ENCODE data around the gene MACF1.

The MACF1 gene

GRCh38 chr1:39321979-39322378 is 117.5 kb downstream of the MACF1 start:
- H3K9me2 ChIP-seq (replicated peaks; ENCODE audit: insufficient read depth, low read length): no peaks in the 10 kb centered on the region
- no peak overlapping the region for H3K4me2 ChIP-seq (ENCODE audit: low read depth, low read length)
- 0 out of 2 replicates have a peak, but pooled peaks cover 3% of the 10 kb centered on the region for H3K79me2 ChIP-seq (ENCODE audit: low read length)
- H3K27me3 ChIP-seq (replicated peaks; ENCODE audit: insufficient read depth, low read length): no peaks in the 10 kb centered on the region
- no peak overlapping the region for H2AFZ ChIP-seq (ENCODE audit: low read length)
- peaks cover 44% of the 10 kb centered on the region for H3K36me3 ChIP-seq (replicated peaks; ENCODE audit: insufficient read depth, low read length)
- peaks cover 17% of the 10 kb centered on the region for H3K4me1 ChIP-seq (ENCODE audit: low read length)
- DNase-seq: peak; percentile 39
- H3F3A ChIP-seq (ENCODE audit: insufficient read depth, low read length): peaks cover 17% of the 10 kb centered on the region; the same call in 1 of the 2 replicates
- H4K20me1 ChIP-seq (ENCODE audit: insufficient read depth, low read length): peaks cover 11% of the 10 kb centered on the region; the same call in 1 of the 2 replicates
- H3K9me3 ChIP-seq (replicated peaks; ENCODE audit: insufficient read depth, low read length): no peaks in the 10 kb centered on the region
- TF ChIP-seq CTCF (IDR thresholded peaks at IDR 0.05; ENCODE audit: low read length) (no peak), EZH2phosphoT487 (IDR thresholded peaks at IDR 0.05; ENCODE audit: low read length) (no peak), EZH2 (optimal IDR thresholded peaks at IDR 0.05; ENCODE audit: low read depth, low read length) (no peak)
- H3K4me3 ChIP-seq (ENCODE audit: low read length): no peak overlapping the region
- no peak overlapping the region for H3K27ac ChIP-seq (ENCODE audit: low read length)
- H3K9ac ChIP-seq (ENCODE audit: low read length): no peak overlapping the region

DNA sequence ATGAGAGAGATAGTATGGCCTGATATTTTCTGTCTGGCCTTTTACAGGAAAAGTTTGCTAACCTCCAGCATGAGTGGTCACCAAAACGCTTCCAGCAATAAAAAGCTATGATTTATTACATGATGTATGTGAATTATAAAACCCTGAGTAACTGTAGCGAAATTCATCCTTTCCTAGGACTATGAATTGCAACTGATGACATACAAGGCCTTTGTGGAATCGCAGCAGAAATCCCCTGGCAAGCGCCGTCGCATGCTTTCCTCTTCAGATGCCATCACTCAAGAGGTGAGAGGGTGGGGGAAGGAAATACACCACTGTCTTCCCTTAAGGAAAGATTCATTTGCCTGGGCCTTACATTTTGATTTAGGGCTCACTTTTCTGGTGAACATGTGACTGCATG is 117.9 kb downstream of the MACF1 start:
- Histone ChIP-seq H3K9ac (ENCODE audit: low read length) (no peak overlapping the region), H3K9me2 (replicated peaks; ENCODE audit: insufficient read depth, low read length) (no peaks in the 10 kb centered on the region), H3K4me3 (ENCODE audit: low read length) (no peak overlapping the region), H3K27me3 (replicated peaks; ENCODE audit: insufficient read depth, low read length) (no peaks in the 10 kb centered on the region), H4K20me1 (ENCODE audit: insufficient read depth, low read length) (peaks cover 11% of the 10 kb centered on the region; the same call in 1 of the 2 replicates), H3K4me2 (ENCODE audit: low read depth, low read length) (no peak overlapping the region), H2AFZ (ENCODE audit: low read length) (no peak overlapping the region), H3K4me1 (ENCODE audit: low read length) (peaks cover 17% of the 10 kb centered on the region), H3K79me2 (ENCODE audit: low read length) (0 out of 2 replicates have a peak, but pooled peaks cover 3% of the 10 kb centered on the region), H3K9me3 (replicated peaks; ENCODE audit: insufficient read depth, low read length) (no peaks in the 10 kb centered on the region), H3K36me3 (replicated peaks; ENCODE audit: insufficient read depth, low read length) (peaks cover 42% of the 10 kb centered on the region), H3K27ac (ENCODE audit: low read length) (no peak overlapping the region), H3F3A (ENCODE audit: insufficient read depth, low read length) (peaks cover 17% of the 10 kb centered on the region; the same call in 1 of the 2 replicates)
- TF ChIP-seq EZH2phosphoT487 (IDR thresholded peaks at IDR 0.05; ENCODE audit: low read length) (no peak), EZH2 (optimal IDR thresholded peaks at IDR 0.05; ENCODE audit: low read depth, low read length) (no peak), CTCF (IDR thresholded peaks at IDR 0.05; ENCODE audit: low read length) (no peak)
- DNase-seq: no peak

DNA sequence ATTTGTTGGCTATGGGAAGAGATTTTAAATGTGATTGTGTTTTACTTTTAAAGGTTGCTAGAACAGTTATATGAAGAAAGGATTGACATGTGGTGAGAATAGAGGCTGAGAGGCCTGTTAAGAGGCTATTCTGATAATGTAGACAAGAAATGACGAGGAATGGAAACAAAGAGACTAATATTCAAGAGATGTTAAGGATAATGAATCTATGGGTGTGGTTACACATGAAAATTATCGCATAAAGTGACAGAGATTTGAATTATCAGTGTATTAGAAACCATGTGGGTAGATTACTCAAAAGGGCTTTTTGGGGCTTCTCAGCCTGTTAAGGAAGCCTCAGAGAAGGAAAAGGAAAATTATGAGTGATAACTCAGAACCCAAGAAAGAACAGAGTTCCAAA is 120.4 kb downstream of the MACF1 start:
- no peak overlapping the region for H3K4me2 ChIP-seq (ENCODE audit: low read depth, low read length)
- peaks cover 42% of the 10 kb centered on the region for H3K36me3 ChIP-seq (replicated peaks; ENCODE audit: insufficient read depth, low read length)
- H3K27ac ChIP-seq (ENCODE audit: low read length): no peak overlapping the region
- no peaks in the 10 kb centered on the region for H3K27me3 ChIP-seq (replicated peaks; ENCODE audit: insufficient read depth, low read length)
- H3K79me2 ChIP-seq (ENCODE audit: low read length): 0 out of 2 replicates have a peak, but pooled peaks cover 7% of the 10 kb centered on the region
- H2AFZ ChIP-seq (ENCODE audit: low read length): no peak overlapping the region
- no peak overlapping the region for H3K9ac ChIP-seq (ENCODE audit: low read length)
- H3K4me3 ChIP-seq (ENCODE audit: low read length): no peak overlapping the region
- peaks cover 11% of the 10 kb centered on the region; the same call in 1 of the 2 replicates for H4K20me1 ChIP-seq (ENCODE audit: insufficient read depth, low read length)
- no peaks in the 10 kb centered on the region for H3K9me3 ChIP-seq (replicated peaks; ENCODE audit: insufficient read depth, low read length)
- H3F3A ChIP-seq (ENCODE audit: insufficient read depth, low read length): peaks cover 17% of the 10 kb centered on the region; the same call in 1 of the 2 replicates
- TF ChIP-seq CTCF (IDR thresholded peaks at IDR 0.05; ENCODE audit: low read length) (no peak), EZH2phosphoT487 (IDR thresholded peaks at IDR 0.05; ENCODE audit: low read length) (no peak), EZH2 (optimal IDR thresholded peaks at IDR 0.05; ENCODE audit: low read depth, low read length) (no peak)
- no peak for DNase-seq
- peaks cover 17% of the 10 kb centered on the region for H3K4me1 ChIP-seq (ENCODE audit: low read length)
- no peaks in the 10 kb centered on the region for H3K9me2 ChIP-seq (replicated peaks; ENCODE audit: insufficient read depth, low read length)
